HUES48 (cell line): ENCODE measurements around the gene PLPPR5.
"Not testable (repeated sequence)": the region's sequence is repeated elsewhere in the genome, so short reads cannot be mapped to it uniquely, and the experiment has no call there.

ENCODE experiments used
- H3K27ac ChIP-seq: one replicate; pipeline ENCODE4 v1.7.0; 2013; ENCODE audit warnings: low read depth, low read length, inconsistent platforms
- H3K27me3 ChIP-seq: 2 replicates; pipeline ENCODE4 v1.6.1; 2013; ENCODE audit warnings: mild to moderate bottlenecking, low read length; ENCODE audit not compliant: control insufficient read depth, insufficient read depth
- H3K36me3 ChIP-seq: 2 replicates; pipeline ENCODE4 v1.6.1; 2013; ENCODE audit warnings: low read length; ENCODE audit not compliant: control insufficient read depth, insufficient read depth
- H3K4me1 ChIP-seq: 2 replicates; pipeline ENCODE4 v1.6.1; 2013; ENCODE audit warnings: mild to moderate bottlenecking, low read length; ENCODE audit not compliant: control insufficient read depth, insufficient read depth
- H3K4me3 ChIP-seq: 2 replicates; pipeline ENCODE4 v1.5.1; 2013; ENCODE audit warnings: mild to moderate bottlenecking, low read depth, low read length
- H3K9ac ChIP-seq: 2 replicates; pipeline ENCODE4 v1.6.1; 2013; ENCODE audit warnings: mild to moderate bottlenecking, low read depth, low read length, moderate library complexity
- H3K9me3 ChIP-seq: 2 replicates; pipeline ENCODE4 v1.6.1; 2013; ENCODE audit warnings: low read length; ENCODE audit not compliant: control insufficient read depth, insufficient read depth

Gene PLPPR5

DNA sequence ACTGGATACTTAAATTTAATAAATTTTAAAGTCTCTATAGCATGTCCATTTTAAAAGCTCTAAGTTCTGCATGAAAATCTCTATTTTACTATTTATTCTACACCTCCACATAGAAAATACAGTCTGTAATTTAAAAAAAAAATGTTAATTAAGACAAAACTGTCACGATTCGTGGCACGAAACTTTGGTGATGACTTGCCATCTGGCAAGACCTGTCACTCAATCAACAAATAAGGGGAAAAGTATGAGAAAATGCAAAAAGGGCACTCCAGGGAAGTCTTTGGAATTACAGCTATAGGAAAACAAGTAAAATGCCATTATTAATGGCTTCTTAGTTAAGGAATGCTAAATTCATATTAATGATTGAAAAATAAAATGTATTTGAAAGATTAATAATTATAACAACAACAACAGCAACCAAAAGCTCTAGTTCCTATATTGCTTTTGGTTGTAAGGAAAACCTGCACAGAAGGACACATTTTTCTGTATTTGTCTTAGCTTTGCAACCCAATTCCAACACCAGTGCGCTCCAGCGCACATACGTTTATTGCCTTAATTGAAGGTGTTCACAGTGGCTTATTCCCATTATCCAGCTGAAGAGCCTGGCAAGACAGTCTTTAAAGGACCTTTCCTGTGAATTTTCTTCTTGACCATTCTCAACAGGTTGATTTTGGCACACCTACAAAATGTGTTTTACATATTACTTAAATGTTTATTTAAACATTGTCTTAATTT is 107.8 kb downstream of the PLPPR5 start:
- Histone ChIP-seq H3K9ac (no peak overlapping the region), H3K9me3 (no peaks in the 10 kb centered on the region), H3K4me1 (no peaks in the 10 kb centered on the region), H3K36me3 (no peaks in the 10 kb centered on the region), H3K4me3 (no peak overlapping the region), H3K27me3 (no peaks in the 10 kb centered on the region), H3K27ac (no peak overlapping the region)

DNA sequence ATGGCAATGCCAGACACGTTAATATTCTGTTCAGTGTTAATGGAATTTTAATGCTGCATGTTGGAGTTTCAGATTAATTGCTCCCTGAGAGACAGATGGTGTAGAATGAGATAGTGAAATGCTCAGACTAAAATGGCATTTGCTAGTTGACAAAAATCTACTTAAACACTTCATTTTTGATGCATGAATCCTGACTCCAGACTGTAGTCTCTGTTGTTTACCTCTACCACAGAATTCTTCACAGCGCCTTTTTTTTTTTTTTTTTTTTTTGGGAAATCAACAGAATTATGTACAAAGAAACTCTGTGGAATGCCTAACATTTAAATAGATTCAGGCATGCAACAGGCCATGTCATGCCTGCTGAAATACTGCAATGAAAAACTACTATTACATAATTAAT is 111.3 kb downstream of the PLPPR5 start:
- no peak overlapping the region for H3K4me3 ChIP-seq
- H3K27ac ChIP-seq, result no peak overlapping the region
- H3K9ac ChIP-seq, result no peak overlapping the region
- H3K4me1 ChIP-seq, result no peaks in the 10 kb centered on the region
- no peaks in the 10 kb centered on the region for H3K27me3 ChIP-seq
- no peaks in the 10 kb centered on the region for H3K9me3 ChIP-seq
- H3K36me3 ChIP-seq, result no peaks in the 10 kb centered on the region

- H3K9ac ChIP-seq, result no peak overlapping the region
- no peaks in the 10 kb centered on the region for H3K4me1 ChIP-seq
- no peak overlapping the region for H3K4me3 ChIP-seq
- no peaks in the 10 kb centered on the region for H3K9me3 ChIP-seq
- no peak overlapping the region for H3K27ac ChIP-seq
- H3K36me3 ChIP-seq, result no peaks in the 10 kb centered on the region
- no peaks in the 10 kb centered on the region for H3K27me3 ChIP-seq
Measured at GRCh38 chr1:98888869-98889268, 115.8 kb downstream of the PLPPR5 start.

GRCh38 chr1:98887507-98887906 is 117.2 kb downstream of the PLPPR5 start:
- no peak overlapping the region for H3K9ac ChIP-seq
- no peaks in the 10 kb centered on the region for H3K9me3 ChIP-seq
- no peak overlapping the region for H3K27ac ChIP-seq
- H3K4me1 ChIP-seq, result no peaks in the 10 kb centered on the region
- no peaks in the 10 kb centered on the region for H3K27me3 ChIP-seq
- H3K36me3 ChIP-seq, result no peaks in the 10 kb centered on the region
- no peak overlapping the region for H3K4me3 ChIP-seq

DNA sequence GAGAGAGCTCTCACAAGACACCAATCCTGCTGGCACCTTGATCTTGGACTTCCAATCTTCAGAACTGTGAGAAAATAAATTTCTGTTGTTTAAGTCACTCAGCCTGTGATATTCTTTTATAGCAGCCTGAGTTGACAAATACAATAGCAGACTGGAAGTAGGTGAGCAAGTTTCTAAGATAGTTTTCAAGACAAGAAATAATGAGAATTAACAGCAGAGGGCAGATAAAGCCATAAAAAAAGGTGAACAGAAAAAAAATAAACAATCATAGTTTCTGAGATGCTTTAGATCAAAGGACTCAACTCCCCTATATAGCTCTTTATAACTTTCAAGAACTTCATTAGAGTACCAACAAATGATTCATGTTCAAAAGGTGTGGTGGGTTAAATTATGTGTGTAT is 119.8 kb downstream of the PLPPR5 start:
- Histone ChIP-seq H3K27ac (no peak overlapping the region), H3K36me3 (no peaks in the 10 kb centered on the region), H3K9ac (no peak overlapping the region), H3K4me1 (no peaks in the 10 kb centered on the region), H3K27me3 (no peaks in the 10 kb centered on the region), H3K9me3 (peaks cover 14% of the 10 kb centered on the region), H3K4me3 (no peak overlapping the region)

- Histone ChIP-seq H3K27ac (no peak overlapping the region), H3K9me3 (peaks cover 14% of the 10 kb centered on the region), H3K4me3 (no peak overlapping the region), H3K36me3 (no peaks in the 10 kb centered on the region), H3K9ac (no peak overlapping the region), H3K27me3 (no peaks in the 10 kb centered on the region), H3K4me1 (no peaks in the 10 kb centered on the region)
Measured at GRCh38 chr1:98881901-98882300, 122.8 kb downstream of the PLPPR5 start.

- H3K27ac ChIP-seq, H3K4me3 ChIP-seq, H3K27me3 ChIP-seq, H3K36me3 ChIP-seq, H3K9ac ChIP-seq, H3K4me1 ChIP-seq: not testable (repeated sequence)
- H3K9me3 ChIP-seq, result peaks cover 14% of the 10 kb centered on the region
Measured at GRCh38 chr1:98881234-98881633, 123.4 kb downstream of the PLPPR5 start.

DNA sequence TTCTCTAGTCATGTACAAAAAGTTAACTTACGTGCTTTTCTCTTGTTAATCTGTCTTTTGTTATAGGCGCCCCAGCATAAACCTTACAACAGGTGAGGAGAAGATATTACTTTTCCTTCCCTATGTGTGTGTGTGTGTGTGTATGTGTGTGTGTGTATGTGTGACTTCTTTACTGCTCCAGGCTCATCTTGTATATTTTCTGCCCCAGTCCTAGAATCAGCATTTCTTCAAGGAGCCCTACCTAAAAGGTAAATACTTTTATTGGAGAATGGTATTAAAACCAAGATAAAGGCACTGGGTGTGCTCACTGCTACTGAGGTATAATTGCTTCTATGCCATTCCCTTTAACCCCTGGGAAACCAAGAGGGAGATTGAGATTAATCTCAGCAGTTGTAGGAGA is 129.8 kb downstream of the PLPPR5 start:
- Histone ChIP-seq H3K4me1 (peaks cover 6% of the 10 kb centered on the region; the same call in 1 of the 2 replicates), H3K27me3 (no peaks in the 10 kb centered on the region), H3K9ac (no peak overlapping the region), H3K9me3 (no peaks in the 10 kb centered on the region), H3K36me3 (no peaks in the 10 kb centered on the region), H3K4me3 (no peak overlapping the region), H3K27ac (no peak overlapping the region)

DNA sequence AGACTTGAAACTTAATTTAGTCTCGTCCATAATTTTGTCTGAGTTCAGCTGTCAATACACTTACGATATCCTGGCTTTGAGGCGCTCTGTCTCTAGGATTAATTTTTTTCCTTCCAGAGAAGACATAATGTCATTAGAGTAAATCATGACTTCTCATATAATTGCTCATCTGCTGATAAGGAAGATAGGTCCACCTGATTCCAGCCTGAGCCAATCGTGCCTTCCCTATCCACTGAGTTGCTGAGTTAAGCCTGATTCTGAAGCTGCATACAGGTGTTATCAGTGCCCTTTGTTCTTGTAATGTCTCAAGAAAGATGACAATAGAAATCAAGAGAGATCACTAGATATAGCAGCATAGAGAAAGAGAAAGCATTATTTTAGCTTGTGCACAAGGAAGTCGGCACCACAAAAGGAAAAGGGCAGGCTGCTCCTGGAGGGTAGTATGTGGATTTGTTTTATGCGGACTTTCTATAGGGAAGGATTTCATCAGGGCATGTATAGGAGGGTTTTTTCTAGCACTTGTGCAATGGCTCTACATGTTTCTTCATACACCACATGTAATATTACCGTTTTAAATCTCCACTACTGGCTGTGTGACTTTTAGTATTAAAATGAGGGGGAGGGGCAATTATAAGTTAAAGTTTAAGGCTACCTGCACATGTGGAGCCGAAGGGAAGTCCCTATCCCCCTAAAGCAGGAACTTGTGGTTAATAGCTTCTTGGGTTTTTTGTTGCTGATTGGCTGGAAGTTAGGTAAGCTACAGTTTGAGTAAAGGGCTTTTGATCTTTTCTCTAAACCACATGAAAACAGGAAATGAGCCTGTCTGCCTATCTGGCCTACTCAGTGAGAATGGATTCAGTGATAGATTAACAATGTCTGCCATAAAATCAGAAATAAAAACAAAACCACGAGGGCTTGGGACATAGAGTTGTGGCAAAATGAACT is 133.4 kb downstream of the PLPPR5 start:
- Histone ChIP-seq H3K27ac (no peak overlapping the region), H3K36me3 (no peaks in the 10 kb centered on the region), H3K9me3 (peaks cover 13% of the 10 kb centered on the region), H3K4me3 (no peak overlapping the region), H3K9ac (no peak overlapping the region), H3K4me1 (peaks cover 6% of the 10 kb centered on the region; the same call in 1 of the 2 replicates), H3K27me3 (no peaks in the 10 kb centered on the region)

- Histone ChIP-seq H3K9ac (no peak overlapping the region), H3K27ac (no peak overlapping the region), H3K36me3 (no peaks in the 10 kb centered on the region), H3K27me3 (no peaks in the 10 kb centered on the region), H3K4me3 (no peak overlapping the region; the same call in 1 of the 2 replicates), H3K9me3 (peaks cover 24% of the 10 kb centered on the region), H3K4me1 (no peaks in the 10 kb centered on the region)
Measured at GRCh38 chr1:98865796-98866195, 138.9 kb downstream of the PLPPR5 start.

DNA sequence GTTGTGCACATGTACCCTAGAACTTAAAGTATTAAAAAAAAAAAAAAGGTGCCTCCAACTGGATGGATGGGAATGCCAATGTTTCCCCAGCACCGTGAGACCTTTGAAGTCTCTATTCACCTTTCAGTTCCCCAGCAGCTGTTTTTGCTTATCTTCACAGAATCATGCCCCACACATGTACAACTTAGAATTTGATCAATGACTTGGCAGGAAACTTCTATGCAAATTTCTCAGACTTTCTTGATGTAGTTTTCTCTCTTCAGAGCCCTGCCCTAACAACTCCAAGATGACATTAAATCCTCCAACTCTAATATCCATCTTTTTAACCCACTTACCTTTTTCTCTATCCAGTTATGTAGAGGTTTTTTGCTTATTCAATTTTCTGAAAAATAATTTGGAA is 144.3 kb downstream of the PLPPR5 start:
- Histone ChIP-seq H3K9ac (no peak overlapping the region), H3K27me3 (no peaks in the 10 kb centered on the region), H3K9me3 (peaks cover 2% of the 10 kb centered on the region; the same call in 1 of the 2 replicates), H3K4me1 (no peaks in the 10 kb centered on the region), H3K36me3 (no peaks in the 10 kb centered on the region), H3K27ac (no peak overlapping the region), H3K4me3 (no peak overlapping the region)
